GM21447 (cell line): Measurements from ENCODE around the gene KRT16.
"Not testable (repeated sequence)": the region's sequence is repeated elsewhere in the genome, so short reads cannot be mapped to it uniquely, and the experiment has no call there.

ENCODE experiments used
- ATAC-seq: cut with Tn5 transposase; IDR thresholded peaks from one replicate; pipeline ENCODE4 v1.9.1; 2021; ENCODE audit not compliant: unreplicated experiment

The KRT16 gene

GRCh38 chr17:41628073-41628370 is 15.5 kb upstream of the KRT16 start:
- not testable (repeated sequence) for ATAC-seq

GRCh38 chr17:41627316-41628072 is 14.9 kb upstream of the KRT16 start:
- ATAC-seq: no peak

- not testable (repeated sequence) for ATAC-seq
Measured at GRCh38 chr17:41626914-41627295, 14.3 kb upstream of the KRT16 start.

- ATAC-seq: not testable (repeated sequence)
Measured at GRCh38 chr17:41626028-41626913, 13.7 kb upstream of the KRT16 start.

GRCh38 chr17:41625602-41626001 is 13.0 kb upstream of the KRT16 start:
- no peak for ATAC-seq

- no peak for ATAC-seq
Measured at GRCh38 chr17:41624208-41625101, 11.9 kb upstream of the KRT16 start, which contains the start of gene KRT17. TSS of gene KRT17 (minus strand) at chr17:41624575. CDS start at chr17:41624509, 66 bp downstream.

GRCh38 chr17:41623184-41623861 is 10.8 kb upstream of the KRT16 start:
- not testable (repeated sequence) for ATAC-seq

- ATAC-seq: not testable (repeated sequence)
Measured at GRCh38 chr17:41622340-41623183, 10.0 kb upstream of the KRT16 start.

- no peak for ATAC-seq
Measured at GRCh38 chr17:41621916-41622315, 9.3 kb upstream of the KRT16 start.

GRCh38 chr17:41621435-41621817 is 8.9 kb upstream of the KRT16 start:
- ATAC-seq: not testable (repeated sequence)

- ATAC-seq: no peak
Measured at GRCh38 chr17:41620583-41621434, 8.2 kb upstream of the KRT16 start.

- ATAC-seq: not testable (repeated sequence)
Measured at GRCh38 chr17:41619927-41620582, 7.5 kb upstream of the KRT16 start.

- ATAC-seq: no peak
Measured at GRCh38 chr17:41619036-41619926, 6.7 kb upstream of the KRT16 start.

- ATAC-seq: no peak
Measured at GRCh38 chr17:41618341-41619035, 5.9 kb upstream of the KRT16 start.

GRCh38 chr17:41617698-41618097 is 5.1 kb upstream of the KRT16 start:
- no peak for ATAC-seq

- no peak for ATAC-seq
Measured at GRCh38 chr17:41617136-41617535, 4.6 kb upstream of the KRT16 start.

GRCh38 chr17:41616486-41616885 is 3.9 kb upstream of the KRT16 start:
- ATAC-seq: not testable (repeated sequence)
